ENCODE results near the gene ANKRD26. TPM values are rescaled to one million over a fixed set of nuclear protein-coding genes. Genes with fewer than 3 reads are reported as not detected.

ANKRD26 gene
- total RNA-seq, 2 donors from 2014 or later = 3.9 to 11.0 TPM

DNA sequence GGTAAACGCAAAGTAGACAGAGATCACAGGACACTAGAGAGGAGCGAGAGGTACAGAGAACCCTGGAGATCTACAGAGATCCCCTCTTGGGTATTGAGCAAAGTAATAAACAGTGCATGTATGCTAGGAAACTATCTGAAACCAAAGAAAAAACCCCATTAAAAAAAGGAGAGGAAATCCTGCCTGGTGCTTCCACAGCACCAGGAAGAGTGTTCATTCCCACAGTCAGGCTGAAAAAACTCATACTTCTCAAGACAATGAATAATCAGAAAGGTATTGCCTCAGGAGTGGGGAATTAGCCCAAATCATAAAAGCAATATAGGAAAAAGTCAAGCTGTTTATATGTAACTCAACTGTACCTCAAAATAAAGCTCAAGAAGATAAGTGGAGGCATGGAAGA is 59.1 kb downstream of the ANKRD26 start:
- H3K4me3 ChIP-seq = no peak overlapping the region
- no peak overlapping the region for H3K27ac ChIP-seq
- peaks cover 26% of the 10 kb centered on the region for H3K36me3 ChIP-seq
- no peak for DNase-seq (ENCODE audit: low spot score)
- no peaks in the 10 kb centered on the region for H3K27me3 ChIP-seq
- TF ChIP-seq, protein P1, sequence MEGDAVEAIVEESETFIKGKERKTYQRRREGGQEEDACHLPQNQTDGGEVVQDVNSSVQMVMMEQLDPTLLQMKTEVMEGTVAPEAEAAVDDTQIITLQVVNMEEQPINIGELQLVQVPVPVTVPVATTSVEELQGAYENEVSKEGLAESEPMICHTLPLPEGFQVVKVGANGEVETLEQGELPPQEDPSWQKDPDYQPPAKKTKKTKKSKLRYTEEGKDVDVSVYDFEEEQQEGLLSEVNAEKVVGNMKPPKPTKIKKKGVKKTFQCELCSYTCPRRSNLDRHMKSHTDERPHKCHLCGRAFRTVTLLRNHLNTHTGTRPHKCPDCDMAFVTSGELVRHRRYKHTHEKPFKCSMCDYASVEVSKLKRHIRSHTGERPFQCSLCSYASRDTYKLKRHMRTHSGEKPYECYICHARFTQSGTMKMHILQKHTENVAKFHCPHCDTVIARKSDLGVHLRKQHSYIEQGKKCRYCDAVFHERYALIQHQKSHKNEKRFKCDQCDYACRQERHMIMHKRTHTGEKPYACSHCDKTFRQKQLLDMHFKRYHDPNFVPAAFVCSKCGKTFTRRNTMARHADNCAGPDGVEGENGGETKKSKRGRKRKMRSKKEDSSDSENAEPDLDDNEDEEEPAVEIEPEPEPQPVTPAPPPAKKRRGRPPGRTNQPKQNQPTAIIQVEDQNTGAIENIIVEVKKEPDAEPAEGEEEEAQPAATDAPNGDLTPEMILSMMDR (IDR thresholded peaks at IDR 0.05) = no peak
- no peaks in the 10 kb centered on the region for H3K4me1 ChIP-seq
- no peaks in the 10 kb centered on the region for H3K9me3 ChIP-seq

DNA sequence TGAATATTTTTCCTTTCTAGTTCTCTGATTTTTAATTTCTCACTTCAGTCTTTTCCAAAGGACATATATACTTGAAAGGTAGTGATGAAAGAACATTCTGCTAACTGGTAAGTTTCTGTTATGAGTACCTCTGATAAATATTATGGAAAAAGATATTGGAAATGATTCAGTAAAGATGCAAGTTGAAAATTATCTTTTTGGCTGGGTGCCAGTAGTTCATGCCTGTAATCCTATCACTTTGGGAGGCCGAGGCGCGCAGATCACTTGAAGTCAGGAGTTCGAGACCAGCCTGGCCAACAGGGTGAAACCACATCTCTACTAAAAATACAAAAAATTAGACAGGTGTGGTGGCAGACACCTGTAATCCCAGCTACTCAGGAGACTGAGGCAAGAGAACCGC is 62.1 kb downstream of the ANKRD26 start:
- Histone ChIP-seq H3K36me3 (peaks cover 30% of the 10 kb centered on the region), H3K27ac (no peak overlapping the region), H3K4me1 (no peaks in the 10 kb centered on the region), H3K4me3 (no peak overlapping the region), H3K9me3 (no peaks in the 10 kb centered on the region), H3K27me3 (no peaks in the 10 kb centered on the region)
- no peak for DNase-seq (ENCODE audit: low spot score)
- TF ChIP-seq, protein P1 (IDR thresholded peaks at IDR 0.05) = no peak

DNA sequence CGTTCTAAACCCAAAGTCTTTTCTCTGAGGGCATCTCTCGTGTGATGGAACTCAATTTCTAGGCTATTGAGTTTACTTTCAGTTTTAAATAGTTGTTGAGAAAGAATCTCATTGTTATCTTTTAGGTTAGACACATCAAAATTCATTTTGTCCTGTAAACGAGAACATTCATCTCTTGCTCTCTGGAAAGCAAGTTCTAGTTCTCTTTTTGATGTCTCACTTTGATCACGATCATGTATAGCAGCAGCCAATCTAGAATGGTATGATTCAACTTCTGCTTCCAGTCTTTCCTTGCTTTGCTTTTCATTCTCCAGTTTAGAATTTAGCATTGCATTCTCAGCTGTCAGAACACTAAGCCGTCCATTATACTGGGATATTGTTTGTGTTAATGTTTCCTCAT is 65.1 kb downstream of the ANKRD26 start:
- no peak for DNase-seq (ENCODE audit: low spot score)
- Histone ChIP-seq H3K27ac (no peak overlapping the region), H3K4me1 (no peaks in the 10 kb centered on the region), H3K27me3 (no peaks in the 10 kb centered on the region), H3K9me3 (no peaks in the 10 kb centered on the region), H3K4me3 (no peak overlapping the region), H3K36me3 (peaks cover 32% of the 10 kb centered on the region)
- TF ChIP-seq, protein P1 (IDR thresholded peaks at IDR 0.05) = no peak

DNA sequence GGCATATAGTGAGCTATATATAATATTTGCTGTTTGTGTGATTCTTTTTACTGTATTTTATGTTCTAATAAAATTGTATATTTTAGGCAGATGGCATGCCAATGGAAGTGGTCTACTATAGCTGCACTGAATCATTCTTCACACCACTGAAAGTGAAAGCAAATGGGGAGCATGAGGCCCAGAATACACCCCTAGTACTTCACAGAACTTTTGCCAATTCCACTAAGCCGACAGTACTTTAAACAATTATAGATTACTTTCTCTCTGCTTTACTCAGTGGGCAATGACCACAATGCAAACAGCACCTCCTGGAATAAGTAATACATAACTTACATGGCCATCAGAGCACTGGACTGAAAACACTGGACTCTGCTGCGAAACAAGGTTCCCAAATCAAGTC is 70.2 kb downstream of the ANKRD26 start:
- Histone ChIP-seq H3K4me3 (no peak overlapping the region), H3K27me3 (no peaks in the 10 kb centered on the region), H3K36me3 (peaks cover 30% of the 10 kb centered on the region), H3K27ac (no peak overlapping the region), H3K4me1 (no peaks in the 10 kb centered on the region), H3K9me3 (no peaks in the 10 kb centered on the region)
- TF ChIP-seq, protein P1 (IDR thresholded peaks at IDR 0.05) = no peak
- no peak for DNase-seq (ENCODE audit: low spot score)

DNA sequence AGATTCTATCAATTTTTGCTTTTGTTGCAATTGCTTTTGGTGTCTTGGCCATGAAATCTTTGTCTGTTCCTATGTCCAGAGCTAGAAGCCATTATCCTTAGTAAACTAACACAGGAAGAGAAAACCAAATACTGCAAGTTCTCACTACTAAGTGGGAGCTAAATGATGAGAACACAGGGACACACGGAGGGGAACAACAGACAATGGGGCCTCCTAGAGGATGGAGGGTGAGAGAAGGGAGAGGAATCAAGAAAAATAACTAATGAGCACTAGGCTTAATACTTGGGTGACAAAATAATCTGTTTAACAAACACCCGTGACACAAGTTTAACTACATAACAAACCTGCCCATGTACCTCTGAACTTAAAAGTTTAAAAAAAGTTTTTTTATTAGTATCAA is 78.2 kb downstream of the ANKRD26 start:
- H3K36me3 ChIP-seq = peaks cover 17% of the 10 kb centered on the region
- H3K9me3 ChIP-seq = no peaks in the 10 kb centered on the region
- no peaks in the 10 kb centered on the region for H3K27me3 ChIP-seq
- no peak overlapping the region for H3K27ac ChIP-seq
- DNase-seq (ENCODE audit: low spot score) = no peak
- TF ChIP-seq, protein P1 (IDR thresholded peaks at IDR 0.05) = no peak
- no peaks in the 10 kb centered on the region for H3K4me1 ChIP-seq
- H3K4me3 ChIP-seq = no peak overlapping the region

DNA sequence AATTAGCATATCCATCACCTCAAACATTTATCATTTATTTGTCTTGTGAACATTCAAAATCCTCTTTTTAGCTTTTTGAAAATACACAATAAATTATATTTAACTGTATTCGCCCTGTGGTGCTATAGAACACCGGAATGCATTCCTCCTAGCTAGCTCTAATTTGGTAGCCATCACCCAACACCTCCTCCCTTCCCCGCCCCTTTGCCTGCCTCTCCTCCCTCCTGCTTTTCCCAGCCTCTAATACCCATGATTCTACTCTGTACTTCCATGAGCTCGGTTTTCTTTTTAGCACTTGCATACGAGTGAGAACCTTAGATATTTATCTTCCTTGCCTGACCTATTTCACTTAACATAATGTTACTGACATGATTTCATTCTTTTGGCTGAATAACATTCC is 80.1 kb downstream of the ANKRD26 start:
- H3K36me3 ChIP-seq = peaks cover 17% of the 10 kb centered on the region
- no peaks in the 10 kb centered on the region for H3K27me3 ChIP-seq
- TF ChIP-seq, protein P1 (IDR thresholded peaks at IDR 0.05) = no peak
- no peak overlapping the region for H3K27ac ChIP-seq
- H3K9me3 ChIP-seq = no peaks in the 10 kb centered on the region
- no peak for DNase-seq (ENCODE audit: low spot score)
- H3K4me3 ChIP-seq = no peak overlapping the region
- H3K4me1 ChIP-seq = no peaks in the 10 kb centered on the region

Data from right atrium auricular region (tissue), 2 donors.